HCEC 1CT (cell line): Measurements from ENCODE around the gene CSNK2A1.
"Not testable (repeated sequence)": the region's sequence is repeated elsewhere in the genome, so short reads cannot be mapped to it uniquely, and the experiment has no call there.

Source experiments
- DNase-seq: peaks from one replicate; pipeline ENCODE4 v3.0.0-alpha.2; 2017

The CSNK2A1 gene

DNA sequence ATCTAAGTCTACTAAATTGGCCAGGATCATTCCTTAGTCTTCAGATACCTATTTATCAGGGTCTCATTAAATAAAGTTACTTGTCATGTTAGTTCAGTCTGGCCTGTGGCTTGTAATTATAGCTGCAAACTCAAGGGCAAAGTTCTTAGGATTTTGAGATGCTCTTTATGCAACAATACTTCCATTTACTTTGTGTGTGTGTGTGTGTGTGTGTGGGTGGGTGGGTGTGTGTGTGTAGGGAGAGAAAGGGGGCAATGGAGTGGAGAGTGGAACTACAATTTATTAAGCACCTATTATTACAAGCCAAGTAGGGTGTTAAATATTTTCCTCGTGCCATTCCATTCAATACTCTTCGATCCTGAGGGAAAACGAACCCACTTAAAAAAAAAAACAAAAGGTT lies 63.5 kb downstream of the CSNK2A1 start:
- DNase-seq = no peak

DNA sequence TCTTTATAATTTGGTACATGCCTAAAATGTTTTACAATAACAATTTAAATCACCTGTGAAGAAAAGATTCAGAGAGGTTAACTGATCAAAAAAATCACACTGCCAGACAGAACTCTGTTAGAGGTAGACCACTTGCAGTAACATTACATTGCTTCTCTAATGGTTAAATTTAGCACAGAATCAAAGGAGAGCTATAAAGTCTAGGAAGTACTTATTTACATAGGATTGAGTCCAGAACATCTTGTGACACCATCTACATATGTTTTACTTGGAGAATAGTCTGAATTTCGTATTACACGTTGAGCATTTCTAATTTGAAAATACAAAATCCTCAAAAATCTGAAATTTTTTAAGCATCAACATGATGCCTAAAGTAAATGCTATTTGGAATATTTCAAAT lies 64.1 kb downstream of the CSNK2A1 start:
- no peak for DNase-seq

DNA sequence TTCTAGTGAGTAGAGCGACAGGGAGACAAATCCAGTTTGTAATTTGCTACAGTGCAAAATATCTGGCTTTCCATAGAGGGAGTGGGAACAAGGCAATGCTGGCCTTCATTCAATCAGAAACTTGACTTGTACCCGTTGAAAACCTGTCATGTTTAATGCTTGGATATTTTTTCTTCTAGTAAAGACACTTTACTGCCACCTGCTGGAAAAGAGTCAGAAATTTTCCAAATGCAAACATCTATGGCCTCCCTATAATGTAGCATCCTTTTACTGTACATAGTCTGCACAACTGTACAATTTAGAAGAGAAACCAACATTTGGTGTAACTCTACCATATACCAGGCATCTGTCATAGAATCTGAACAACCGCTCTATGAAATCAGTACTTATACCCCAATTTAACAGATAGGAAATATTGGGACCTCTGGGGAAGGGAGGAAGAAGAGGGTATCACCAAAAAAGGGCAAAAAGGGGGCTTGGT lies 64.6 kb downstream of the CSNK2A1 start:
- peak; percentile 66 for DNase-seq

DNA sequence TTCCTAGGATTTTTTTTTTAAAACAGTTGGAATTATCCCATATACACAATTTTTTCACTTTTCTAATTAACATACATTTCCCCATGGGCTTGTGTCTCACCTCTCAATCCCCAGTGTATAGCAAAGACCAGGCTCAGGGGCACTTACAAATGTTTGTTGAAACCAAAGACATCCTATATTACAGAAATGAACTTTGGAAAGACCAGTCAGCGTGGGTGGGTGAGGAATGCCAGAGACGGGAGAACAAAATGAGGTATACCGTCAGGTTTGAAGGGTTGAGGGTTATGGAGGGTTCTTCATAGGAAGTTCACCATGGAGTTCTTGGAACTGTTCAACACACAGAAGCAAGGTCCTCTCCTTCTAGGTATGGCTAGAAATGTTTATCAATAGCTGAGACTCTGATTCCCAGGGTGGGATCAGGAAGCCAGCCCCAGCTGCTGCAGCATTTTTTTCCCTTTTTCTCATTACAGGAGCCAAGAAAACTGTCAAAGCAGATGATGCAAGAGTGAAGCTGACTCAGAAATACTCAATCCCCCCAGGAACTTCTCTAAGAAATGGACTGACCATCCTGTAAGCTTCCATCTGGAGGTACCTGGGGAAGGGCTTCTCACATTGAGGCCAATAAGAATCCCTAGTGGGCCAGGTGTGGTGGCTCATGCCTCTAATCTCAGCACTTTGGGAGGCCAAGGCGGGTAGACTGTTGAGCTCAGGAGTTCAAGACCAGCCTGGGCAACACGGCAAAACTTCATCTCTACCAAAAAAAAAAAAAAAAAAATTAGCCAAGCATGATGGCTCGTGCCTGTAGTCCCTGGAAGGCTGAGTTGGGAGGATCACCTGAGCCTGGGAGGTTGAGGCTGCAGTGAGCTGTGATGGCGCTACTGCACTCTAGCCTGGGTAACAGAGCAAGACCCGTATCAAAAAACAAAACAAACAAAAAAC lies 65.3 kb downstream of the CSNK2A1 start:
- peak; percentile 40 for DNase-seq

DNA sequence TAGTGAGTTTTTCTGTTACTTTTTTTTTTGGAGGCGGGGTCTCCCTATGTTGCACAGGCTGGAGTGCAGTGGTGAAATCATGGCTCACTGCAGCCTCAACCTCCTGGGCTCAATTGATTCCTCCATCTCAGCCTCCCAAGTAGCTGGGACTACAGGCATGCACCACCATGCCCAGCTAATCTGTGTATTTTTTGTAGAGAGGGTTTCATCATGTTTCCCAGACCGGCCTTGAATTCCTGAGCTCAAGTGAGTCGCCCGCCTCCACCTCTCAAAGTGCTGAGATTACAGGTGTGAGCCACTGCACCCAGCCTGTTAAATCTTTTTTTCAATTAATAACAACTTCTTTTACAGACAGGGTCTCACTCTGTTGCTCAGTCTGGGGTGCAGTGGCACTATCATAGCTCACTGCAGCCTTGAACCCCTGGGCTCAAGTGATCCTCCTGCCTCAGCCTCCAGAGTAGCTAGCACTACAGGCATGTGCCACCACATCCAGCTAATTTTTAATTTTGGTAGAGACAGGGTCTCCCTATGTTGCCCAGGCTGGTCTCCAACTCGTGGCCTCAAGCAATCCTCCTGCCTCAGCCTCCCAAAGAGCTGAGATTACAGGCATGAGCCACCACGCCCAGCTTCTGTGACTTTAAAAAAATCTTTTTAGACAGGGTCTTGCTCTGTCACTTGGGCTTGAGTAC lies 66.9 kb downstream of the CSNK2A1 start:
- DNase-seq = not testable (repeated sequence)

DNA sequence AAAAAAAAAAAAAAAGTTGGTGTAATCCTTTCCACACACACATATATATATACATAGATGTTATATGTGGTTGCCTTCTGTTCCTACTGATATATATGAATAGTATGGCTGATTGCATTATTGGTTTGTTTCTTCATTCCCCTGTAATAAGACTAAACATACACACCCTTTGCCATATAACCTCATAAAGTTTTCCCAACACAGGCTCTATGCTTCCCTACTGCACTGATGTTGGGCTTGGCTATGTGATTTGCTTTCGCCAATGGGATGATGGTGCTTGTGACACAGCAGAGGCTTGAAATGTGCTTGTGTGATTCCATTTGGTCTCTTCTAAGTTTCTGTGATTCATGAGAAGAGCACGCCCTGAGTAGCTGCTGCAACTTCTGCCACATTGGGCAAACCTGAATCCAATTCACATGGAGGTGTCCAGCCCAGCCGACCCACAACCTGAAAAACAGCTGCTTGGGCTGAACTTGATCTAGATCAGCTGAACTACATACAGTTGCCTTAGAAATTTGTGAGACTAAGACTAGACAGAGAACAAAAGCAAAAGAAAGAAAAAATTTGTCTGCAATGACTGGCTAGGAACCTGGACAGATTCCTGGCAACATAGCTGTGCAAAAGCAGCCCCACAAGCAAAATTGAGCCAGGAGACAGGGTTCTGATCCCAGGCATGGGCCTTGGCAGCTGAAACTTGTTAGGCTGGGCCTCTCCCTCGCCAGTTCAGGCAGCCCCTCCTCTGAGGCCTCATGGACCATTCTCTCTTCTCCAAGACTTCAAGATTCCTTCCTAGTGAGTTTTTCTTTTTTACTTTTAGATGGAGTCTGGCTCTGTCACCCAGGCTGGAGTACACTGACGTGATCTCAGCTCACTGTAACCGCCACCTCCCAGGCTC lies 67.9 kb downstream of the CSNK2A1 start:
- DNase-seq = no peak

DNA sequence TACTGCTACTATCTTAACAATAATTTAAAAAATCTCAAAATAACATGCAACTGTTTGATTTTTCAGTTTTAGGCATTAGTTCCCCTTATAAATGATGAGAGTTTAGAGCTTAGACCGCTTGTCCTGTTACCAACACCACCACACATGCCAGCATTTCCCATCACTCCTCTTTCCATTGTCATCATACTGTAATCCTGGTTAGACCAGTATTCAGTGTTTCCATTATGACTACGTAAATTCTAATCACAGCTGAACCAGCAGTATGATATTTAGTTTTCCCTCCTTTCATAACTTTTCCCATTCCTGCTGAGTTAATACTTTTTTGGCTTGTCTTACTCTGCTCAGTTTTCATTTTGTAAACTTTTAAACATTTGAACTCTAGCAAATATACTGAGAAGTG lies 69.0 kb downstream of the CSNK2A1 start:
- DNase-seq = no peak

DNA sequence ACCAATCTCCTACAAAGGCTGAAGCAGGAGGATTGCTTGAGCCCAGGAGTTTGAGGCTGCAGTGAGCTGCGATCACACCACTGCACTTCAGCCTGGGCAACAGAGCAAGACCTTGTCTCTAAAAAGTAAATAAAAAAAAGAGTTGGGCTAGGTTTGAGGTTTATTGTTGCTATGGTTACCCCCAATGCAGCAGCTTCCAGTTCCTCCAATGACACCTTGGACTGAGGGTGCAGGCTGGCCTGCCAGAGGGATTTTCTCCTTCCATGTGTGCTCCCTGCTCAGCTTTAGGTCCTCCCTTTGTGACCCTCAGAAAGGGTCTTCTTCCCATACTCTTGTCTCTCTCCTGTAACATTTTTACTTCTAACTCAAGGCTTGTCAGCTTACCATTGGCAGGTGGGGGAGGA lies 70.7 kb downstream of the CSNK2A1 start:
- DNase-seq = no peak

DNA sequence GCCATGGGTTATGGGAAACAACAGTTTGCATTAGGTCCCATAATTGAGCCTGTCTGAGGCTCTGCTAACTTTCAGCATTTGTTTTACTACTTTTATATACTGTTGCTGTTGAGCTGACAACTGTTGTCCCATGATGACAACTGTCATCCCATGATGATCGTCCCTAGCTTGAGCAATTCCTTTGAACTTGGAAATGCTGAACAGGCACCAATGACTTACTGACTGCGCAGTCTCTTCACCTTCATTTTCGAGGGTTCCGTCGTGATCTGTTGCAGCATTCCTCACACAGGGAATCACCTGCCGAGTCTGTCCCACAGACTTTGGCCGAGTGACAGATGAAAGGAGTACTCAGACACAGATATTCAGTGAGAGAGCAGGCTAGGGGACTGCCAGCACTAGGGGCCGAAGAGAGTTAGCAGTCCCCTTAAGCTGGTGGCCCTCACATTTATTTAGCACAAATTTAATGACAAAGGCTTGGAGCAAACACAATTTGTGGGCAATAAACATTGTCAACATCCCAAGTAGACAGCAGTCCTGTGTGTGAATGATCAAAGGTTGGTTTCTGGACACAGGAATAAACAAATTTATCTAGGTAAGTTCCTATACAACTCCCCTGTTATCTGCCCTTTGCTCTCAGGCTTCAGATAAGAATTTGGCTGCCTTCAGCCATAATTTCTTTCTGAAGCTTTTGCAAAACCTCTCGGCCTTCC lies 71.3 kb downstream of the CSNK2A1 start:
- DNase-seq = no peak

DNA sequence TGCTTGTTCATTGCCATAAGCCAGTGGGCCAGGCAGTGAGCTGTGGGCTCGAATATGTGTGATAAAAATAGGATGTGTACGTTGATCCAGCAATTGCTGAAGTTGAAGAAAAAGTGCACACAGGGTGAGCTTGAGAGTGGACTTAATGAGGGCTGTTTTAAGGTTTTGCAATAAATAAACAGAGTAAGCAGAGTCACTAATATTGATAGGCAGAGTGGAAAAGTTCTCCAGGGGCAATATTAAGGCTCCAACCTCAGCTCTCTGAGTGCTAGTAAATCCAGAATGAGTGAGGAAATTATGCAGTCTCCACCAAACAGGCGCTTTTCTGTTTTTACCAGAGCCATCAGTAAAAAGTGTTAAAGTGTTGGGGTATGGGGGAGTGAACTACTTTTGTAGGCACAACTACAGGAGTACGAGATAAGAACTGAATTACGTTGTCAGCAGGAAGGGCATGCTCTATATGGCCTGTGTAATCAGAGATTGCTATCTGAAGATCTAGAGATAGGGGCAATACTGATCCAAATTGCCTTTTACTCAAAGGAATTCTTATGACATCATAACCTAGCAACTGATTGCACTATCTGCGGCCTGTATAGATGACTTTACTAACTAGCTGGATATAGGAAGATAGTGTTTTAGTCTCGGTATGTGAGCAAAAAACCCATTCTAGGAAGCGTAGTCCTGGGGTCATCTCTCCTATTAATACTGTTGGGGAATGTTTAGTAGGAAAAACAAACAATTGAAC lies 73.7 kb downstream of the CSNK2A1 start:
- DNase-seq = no peak

DNA sequence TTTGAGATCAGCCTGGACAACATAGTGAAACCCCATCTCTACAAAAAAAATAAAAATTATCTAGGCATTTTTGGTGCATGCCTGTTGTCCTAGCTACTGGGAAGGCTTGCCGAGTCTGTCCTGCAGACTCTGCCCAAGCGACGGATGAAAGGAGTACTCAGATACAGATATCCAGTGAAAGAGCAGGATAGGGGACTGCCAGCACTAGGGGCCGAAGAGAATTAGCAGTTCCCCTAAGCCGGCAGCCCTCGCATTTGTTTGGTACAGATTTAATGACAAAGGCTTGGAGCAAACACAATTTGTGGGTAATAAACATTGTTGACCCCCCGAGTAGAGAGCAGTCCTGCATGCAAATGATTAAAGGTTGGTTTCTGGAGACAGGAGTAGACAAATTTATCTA lies 75.8 kb downstream of the CSNK2A1 start:
- DNase-seq = no peak

DNA sequence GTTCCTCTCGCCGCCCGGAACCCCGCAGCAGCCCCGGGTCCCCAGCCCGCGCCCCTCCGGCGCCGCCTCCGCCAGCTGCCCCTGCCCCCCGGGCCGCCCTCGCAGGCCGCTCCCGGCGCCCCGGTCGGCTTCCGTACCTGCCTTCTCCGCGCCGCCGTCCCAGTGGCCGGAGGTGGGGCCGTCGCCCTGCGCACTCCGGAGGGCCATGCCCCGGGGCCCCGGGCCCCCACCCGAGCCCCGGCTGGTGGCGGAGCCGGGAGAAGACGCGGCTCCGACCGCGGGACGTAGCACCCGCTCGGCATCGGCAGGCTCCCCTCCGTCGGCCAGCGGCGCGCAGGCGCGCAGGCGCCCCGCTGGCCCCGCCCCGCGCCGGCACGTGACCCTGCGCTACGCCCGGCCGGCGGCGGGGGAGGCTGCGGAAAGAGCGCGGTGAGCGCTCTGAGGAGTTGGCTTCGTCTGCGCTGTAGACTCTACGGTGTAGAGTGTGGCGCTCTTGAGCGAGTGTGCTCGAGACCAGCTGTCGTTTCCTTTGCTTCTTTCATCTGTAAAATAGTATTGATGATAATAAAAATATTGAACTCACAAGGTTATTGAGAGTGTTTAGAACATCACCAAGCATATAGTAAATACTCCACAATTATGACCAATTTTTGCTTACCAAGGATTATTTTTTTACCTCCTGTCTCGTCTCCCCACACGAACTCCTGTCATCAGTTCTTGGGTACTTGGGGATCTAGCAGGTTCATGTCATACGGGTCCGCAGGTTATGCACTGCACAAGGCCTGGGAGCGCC lies 81.2 kb downstream of the CSNK2A1 start, which contains the start of gene TBC1D20:
TSS of gene TBC1D20 (minus strand) at position 335 of the 793 bp plus-strand sequence. CDS start at position 207, 128 bp downstream.
- peak; percentile 87 for DNase-seq

DNA sequence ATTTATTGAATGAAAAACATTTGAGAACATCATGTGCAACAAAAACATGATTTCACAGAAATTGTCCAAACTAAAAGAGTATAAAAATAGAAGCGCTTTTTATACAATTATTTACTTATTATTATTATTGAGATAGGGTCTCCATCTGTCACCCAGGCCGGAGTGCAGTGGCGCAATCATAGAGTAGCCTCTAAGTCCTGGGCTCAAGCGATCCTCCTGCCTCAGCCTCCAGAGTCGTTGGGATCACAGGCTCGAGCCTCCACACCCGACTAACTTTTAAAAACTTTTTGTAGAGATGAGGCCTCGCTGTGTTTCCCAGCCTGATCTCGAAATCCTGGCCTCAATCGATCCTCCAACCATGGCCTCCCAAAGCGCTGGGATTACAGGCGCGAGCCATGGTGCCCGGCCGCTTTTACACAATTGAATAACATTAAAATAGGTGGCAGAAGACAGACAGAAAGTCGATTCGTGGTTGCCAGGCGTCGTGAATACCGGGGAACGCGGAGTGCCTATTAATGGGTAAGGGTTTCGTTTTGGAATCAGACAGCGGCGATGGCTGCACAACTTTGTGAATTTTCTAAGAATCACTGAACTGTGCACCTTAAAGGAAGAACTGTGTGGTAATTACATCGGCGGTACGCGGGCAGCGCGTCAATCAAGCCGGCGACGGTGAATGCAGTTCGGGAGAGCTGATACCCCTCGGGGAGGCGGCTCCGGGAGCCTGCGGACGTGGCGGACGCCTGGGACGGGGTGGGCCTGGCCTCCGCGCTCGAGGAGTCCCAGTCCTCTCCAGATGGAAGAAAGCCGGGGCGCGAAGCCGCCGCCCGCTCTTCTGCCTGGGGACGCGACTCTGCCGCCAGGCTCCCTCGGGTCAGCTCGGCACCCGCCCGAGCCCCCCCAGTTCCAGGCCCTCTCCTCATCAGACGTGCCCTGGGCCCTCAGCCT lies 82.1 kb downstream of the CSNK2A1 start:
- peak; percentile 49 for DNase-seq

DNA sequence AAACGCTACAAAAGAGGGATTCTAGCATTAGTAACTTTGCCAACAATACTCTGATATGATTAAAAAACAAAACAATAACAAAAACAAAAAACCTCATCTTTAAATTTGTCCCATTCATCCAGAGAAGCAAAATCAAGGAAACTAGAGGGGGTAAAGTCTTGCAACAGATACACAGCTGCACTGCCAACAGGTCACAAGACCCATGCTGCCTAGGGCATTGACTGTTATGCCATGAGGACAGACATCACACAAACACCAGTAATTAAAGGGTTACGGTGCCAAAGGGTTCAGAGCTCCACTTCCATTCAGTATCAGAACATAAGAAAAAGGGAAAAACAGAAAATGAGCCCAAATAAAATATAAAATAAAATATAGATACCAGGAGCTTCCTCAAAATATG lies 82.9 kb downstream of the CSNK2A1 start:
- peak; percentile 22 for DNase-seq

DNA sequence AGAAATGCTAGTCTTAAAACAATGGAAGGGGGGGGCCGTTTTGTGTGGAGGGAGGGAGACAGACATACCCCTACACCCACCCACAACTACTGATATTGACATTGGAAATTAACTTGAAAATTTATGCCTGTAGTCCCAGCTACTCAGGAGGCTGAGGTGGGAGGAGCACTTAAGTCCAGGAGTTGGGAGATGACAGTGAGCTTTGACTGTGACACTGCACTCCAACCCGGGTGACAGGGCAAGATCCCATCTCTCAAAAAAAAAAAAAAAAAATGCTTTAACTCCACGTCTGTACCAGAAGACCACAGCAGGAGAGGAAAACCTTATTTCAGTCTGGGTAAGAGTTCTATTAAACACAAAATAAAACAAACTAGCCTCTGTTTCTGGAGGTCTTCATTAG lies 83.4 kb downstream of the CSNK2A1 start:
- no peak for DNase-seq

DNA sequence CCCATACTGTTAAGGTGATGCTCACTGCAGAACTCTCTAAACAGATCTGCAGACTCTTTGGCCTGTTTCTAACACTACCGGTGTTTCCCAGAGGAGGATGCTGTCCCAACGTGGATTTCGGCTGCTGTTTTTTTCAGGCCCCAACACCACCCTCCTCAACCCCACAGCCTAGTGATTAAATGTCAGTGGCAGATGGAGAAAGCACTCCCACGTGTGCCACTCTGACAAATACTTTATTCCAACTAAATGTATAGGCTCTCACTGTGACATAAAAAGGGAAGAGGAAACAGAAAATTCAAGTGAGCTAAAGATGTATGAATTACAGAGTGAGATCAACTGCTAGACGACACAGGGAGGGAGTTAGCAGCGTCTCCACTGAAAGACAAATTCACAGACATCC lies 84.8 kb downstream of the CSNK2A1 start:
- DNase-seq = no peak

DNA sequence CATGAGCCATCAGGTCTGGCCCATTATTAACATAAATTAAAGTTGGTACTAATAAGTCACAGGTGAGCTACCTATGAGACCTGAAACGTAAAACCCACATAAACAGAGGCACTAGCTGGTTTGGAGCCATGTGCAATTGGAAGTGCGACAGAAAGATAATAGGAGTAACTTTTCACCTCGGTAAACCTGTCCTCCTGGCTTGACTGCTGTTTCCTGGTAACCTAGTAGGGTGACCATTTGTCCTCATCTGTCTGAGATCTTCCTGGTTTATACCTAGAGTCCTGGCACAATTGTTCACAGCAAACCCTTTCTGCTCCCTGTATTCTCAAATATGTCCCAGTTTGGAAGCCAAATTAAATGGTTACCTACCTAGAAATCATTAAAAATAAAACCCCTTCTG lies 88.6 kb downstream of the CSNK2A1 start:
- no peak for DNase-seq

DNA sequence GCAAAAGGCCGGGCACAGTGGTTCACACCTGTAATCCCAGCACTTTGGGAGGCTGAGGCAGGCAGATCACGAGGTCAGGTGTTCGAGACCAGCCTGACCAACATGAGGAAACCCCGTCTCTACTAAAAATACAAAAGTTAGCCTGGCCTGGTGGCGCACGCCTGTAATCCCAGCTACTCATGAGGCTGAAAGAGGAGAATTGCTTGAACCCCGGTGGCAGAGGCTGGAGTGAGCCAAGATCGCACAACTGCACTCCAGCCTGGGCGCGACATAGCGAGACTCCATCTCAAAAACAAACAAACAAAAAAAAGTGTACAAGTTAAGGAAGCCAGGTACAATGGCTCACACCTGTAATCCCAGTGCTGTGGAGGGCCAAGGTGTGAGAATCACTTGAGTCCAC lies 91.6 kb downstream of the CSNK2A1 start:
- DNase-seq = not testable (repeated sequence)
